PFSK-1 (cell line): ENCODE data around the gene SYNPR.

ENCODE experiments used
- FOXP2 ChIP-seq: optimal IDR thresholded peaks from 2 replicates; pipeline ENCODE3; 2011; ENCODE audit warnings: borderline replicate concordance, control low read depth, inconsistent platforms; ENCODE audit not compliant: insufficient read depth; ENCODE audit errors: extremely low read length, extremely low read depth
- POLR2AphosphoS5 ChIP-seq: IDR thresholded peaks from 2 replicates; pipeline ENCODE4 v1.6.1; 2012; ENCODE audit warnings: low read depth, mild to moderate bottlenecking, control low read depth, low read length, moderate library complexity
- SIN3A ChIP-seq: IDR thresholded peaks from 2 replicates; pipeline ENCODE4 v1.6.1; 2012; ENCODE audit warnings: mild to moderate bottlenecking, low read length, moderate library complexity, borderline replicate concordance; ENCODE audit not compliant: insufficient read depth
- TAF1 ChIP-seq: IDR thresholded peaks from 2 replicates; pipeline ENCODE4 v1.6.1; 2012; ENCODE audit warnings: low read length, control low read depth, borderline replicate concordance; ENCODE audit not compliant: insufficient read depth
- TF ChIP-seq, protein P1 (sequence below), 2 experiments: IDR thresholded peaks; 2 replicates each; pipeline versions ENCODE4 v1.6.1 to v1.8.0; 2011 to 2012; ENCODE audit warnings: low read depth in 2 of 2, low read length in 2 of 2, control low read depth in 1 of 2, inconsistent platforms in 1 of 2, mild to moderate bottlenecking in 1 of 2, moderate library complexity in 1 of 2; ENCODE audit not compliant: insufficient read depth in 1 of 2

DNA sequence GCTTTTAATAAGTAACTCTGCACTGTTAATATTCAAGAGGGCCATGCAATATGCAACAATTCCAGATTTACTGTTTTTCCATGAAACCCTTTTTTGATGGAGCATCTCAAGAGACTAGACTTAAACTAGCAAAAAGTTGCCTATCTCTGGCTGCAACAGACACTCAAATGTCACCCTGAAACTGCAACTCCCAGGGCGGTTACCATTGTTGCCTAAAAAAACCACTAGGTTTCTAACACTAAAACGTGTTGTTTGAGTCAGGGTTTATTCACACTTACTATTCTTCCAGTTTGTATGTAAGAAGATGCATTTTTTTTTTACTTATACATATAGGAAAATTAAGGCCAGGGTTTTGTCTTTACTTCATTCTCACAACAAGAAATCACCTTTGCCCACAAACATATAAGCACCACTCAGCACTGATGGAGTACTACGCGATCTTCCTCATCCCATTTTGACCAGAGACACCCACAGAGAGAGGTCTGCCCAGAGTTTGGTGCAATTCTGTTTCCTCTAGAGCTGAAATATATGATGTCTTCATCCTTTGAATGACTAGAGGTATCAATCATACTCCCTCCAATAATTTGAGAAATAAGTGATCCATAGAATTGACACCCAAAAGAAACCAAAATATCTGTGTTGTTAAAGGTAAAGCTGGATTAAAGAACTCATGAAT, 250.4 kb downstream of the SYNPR start:
- no peak for TF ChIP-seq POLR2AphosphoS5
- no peak for TF ChIP-seq SIN3A
- TF ChIP-seq, protein P1, sequence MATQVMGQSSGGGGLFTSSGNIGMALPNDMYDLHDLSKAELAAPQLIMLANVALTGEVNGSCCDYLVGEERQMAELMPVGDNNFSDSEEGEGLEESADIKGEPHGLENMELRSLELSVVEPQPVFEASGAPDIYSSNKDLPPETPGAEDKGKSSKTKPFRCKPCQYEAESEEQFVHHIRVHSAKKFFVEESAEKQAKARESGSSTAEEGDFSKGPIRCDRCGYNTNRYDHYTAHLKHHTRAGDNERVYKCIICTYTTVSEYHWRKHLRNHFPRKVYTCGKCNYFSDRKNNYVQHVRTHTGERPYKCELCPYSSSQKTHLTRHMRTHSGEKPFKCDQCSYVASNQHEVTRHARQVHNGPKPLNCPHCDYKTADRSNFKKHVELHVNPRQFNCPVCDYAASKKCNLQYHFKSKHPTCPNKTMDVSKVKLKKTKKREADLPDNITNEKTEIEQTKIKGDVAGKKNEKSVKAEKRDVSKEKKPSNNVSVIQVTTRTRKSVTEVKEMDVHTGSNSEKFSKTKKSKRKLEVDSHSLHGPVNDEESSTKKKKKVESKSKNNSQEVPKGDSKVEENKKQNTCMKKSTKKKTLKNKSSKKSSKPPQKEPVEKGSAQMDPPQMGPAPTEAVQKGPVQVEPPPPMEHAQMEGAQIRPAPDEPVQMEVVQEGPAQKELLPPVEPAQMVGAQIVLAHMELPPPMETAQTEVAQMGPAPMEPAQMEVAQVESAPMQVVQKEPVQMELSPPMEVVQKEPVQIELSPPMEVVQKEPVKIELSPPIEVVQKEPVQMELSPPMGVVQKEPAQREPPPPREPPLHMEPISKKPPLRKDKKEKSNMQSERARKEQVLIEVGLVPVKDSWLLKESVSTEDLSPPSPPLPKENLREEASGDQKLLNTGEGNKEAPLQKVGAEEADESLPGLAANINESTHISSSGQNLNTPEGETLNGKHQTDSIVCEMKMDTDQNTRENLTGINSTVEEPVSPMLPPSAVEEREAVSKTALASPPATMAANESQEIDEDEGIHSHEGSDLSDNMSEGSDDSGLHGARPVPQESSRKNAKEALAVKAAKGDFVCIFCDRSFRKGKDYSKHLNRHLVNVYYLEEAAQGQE (IDR thresholded peaks at IDR 0.05; ENCODE audit: insufficient read depth in 1 of 2, low read depth in 2 of 2, low read length in 2 of 2), result no peak
- TF ChIP-seq TAF1, result no peak
- TF ChIP-seq FOXP2, result no peak
